ENCODE results near the gene DNM3. TPM values are rescaled to one million over a fixed set of nuclear protein-coding genes. Genes with fewer than 3 reads are reported as not detected.

Gene DNM3
- total RNA-seq, 2 donors from 2014 or later: 3.2 to 22.5 TPM

- Mint-ChIP-seq H3K4me3 (no peak overlapping the region), H3K4me1 (peaks cover 3% of the 10 kb centered on the region), H3K27me3 (no peaks in the 10 kb centered on the region), H3K36me3 (ENCODE audit: low read depth) (peaks cover 7% of the 10 kb centered on the region), H3K27ac (no peak overlapping the region)
- H3K9me3 ChIP-seq (ENCODE audit: control insufficient read depth, low read length, poor library complexity, severe bottlenecking): no peaks in the 10 kb centered on the region
- no peak for DNase-seq
- ATAC-seq: no peak
Measured at GRCh38 chr1:171865106-171865505, 23.8 kb downstream of the DNM3 start.

- Mint-ChIP-seq H3K4me1 (peaks cover 5% of the 10 kb centered on the region), H3K27me3 (peaks cover 14% of the 10 kb centered on the region), H3K4me3 (no peak overlapping the region), H3K36me3 (ENCODE audit: low read depth) (peaks cover 2% of the 10 kb centered on the region), H3K27ac (no peak overlapping the region)
- DNase-seq (no peak), ATAC-seq (no peak)
- H3K9me3 ChIP-seq (ENCODE audit: control insufficient read depth, low read length, poor library complexity, severe bottlenecking): no peaks in the 10 kb centered on the region
Measured at GRCh38 chr1:171867236-171867635, 25.9 kb downstream of the DNM3 start.

DNA sequence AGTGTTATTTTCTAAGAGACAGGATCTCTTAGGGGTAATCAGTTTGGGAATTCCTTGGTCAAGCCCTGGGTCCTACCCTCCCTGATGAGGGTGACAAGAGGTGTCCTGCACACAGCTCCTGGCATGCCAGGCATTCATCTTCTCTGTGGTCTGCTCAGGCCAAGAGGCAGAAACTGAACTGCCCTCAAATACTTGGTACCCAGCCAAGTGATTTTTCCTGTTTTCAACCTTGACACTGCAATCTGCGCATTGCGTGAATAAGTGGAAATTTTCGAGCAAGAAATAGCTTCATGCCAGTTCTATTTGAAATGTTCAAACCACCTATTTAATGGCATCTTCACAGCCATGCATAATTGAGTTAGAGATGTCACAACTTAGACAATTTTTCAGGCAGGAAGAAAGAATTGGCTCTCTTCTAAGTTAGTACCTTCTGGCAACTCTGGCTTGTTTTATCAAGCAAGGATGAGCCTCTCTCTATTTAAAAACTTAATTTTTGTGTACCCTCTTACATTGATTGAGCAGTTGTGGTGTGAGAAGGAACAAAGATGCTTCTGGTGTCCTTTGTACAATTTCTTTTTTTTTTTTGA lies 27.0 kb downstream of the DNM3 start:
- Mint-ChIP-seq H3K4me1 (peaks cover 5% of the 10 kb centered on the region), H3K4me3 (no peak overlapping the region), H3K27ac (no peak overlapping the region), H3K36me3 (ENCODE audit: low read depth) (peaks cover 2% of the 10 kb centered on the region), H3K27me3 (peaks cover 20% of the 10 kb centered on the region)
- H3K9me3 ChIP-seq (ENCODE audit: control insufficient read depth, low read length, poor library complexity, severe bottlenecking): no peaks in the 10 kb centered on the region
- DNase-seq: no peak
- ATAC-seq: no peak

GRCh38 chr1:171869097-171869496 lies 27.8 kb downstream of the DNM3 start:
- Mint-ChIP-seq H3K27me3 (peaks cover 20% of the 10 kb centered on the region), H3K27ac (no peak overlapping the region), H3K4me1 (peaks cover 5% of the 10 kb centered on the region), H3K4me3 (no peak overlapping the region), H3K36me3 (ENCODE audit: low read depth) (peaks cover 2% of the 10 kb centered on the region)
- ATAC-seq (no peak), DNase-seq (no peak)
- no peaks in the 10 kb centered on the region for H3K9me3 ChIP-seq (ENCODE audit: control insufficient read depth, low read length, poor library complexity, severe bottlenecking)

- H3K4me3 Mint-ChIP-seq: no peak overlapping the region
- no peak for ATAC-seq
- no peak overlapping the region for H3K27ac Mint-ChIP-seq
- peaks cover 20% of the 10 kb centered on the region for H3K27me3 Mint-ChIP-seq
- no peaks in the 10 kb centered on the region for H3K9me3 ChIP-seq (ENCODE audit: control insufficient read depth, low read length, poor library complexity, severe bottlenecking)
- DNase-seq: no peak
- no peaks in the 10 kb centered on the region for H3K36me3 Mint-ChIP-seq (ENCODE audit: low read depth)
- H3K4me1 Mint-ChIP-seq: peaks cover 2% of the 10 kb centered on the region
Measured at GRCh38 chr1:171871848-171872247, 30.6 kb downstream of the DNM3 start.

- Mint-ChIP-seq H3K4me1 (peaks cover 2% of the 10 kb centered on the region), H3K4me3 (no peak overlapping the region), H3K36me3 (ENCODE audit: low read depth) (no peaks in the 10 kb centered on the region), H3K27me3 (peaks cover 20% of the 10 kb centered on the region), H3K27ac (no peak overlapping the region)
- DNase-seq: no peak
- ATAC-seq: no peak
- H3K9me3 ChIP-seq (ENCODE audit: control insufficient read depth, low read length, poor library complexity, severe bottlenecking): no peaks in the 10 kb centered on the region
Measured at GRCh38 chr1:171872430-171872829, 31.1 kb downstream of the DNM3 start.

GRCh38 chr1:171873664-171874063 lies 32.4 kb downstream of the DNM3 start:
- Mint-ChIP-seq H3K36me3 (ENCODE audit: low read depth) (no peaks in the 10 kb centered on the region), H3K4me1 (peaks cover 2% of the 10 kb centered on the region), H3K27ac (no peak overlapping the region), H3K4me3 (no peak overlapping the region), H3K27me3 (peaks cover 20% of the 10 kb centered on the region)
- DNase-seq: no peak
- no peak for ATAC-seq
- no peaks in the 10 kb centered on the region for H3K9me3 ChIP-seq (ENCODE audit: control insufficient read depth, low read length, poor library complexity, severe bottlenecking)

DNA sequence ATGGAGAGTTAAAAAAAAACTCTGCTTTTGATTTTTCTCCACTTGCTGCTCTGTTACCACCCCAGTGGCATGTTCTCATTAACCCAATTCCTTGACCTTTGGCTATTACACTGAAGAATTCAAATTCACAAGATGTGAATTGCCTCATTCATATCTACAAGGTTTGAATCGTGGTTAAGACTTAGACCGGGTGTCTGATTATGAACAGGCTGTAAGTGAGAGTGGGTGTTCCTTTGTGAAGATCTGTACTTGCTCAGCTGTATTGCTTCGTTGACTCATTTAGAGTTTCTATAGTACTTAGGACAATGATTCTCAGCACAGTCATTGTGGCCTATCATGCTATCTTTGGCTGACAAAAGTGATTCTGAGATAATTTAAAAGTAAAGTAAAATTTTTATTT lies 36.4 kb downstream of the DNM3 start:
- no peaks in the 10 kb centered on the region for H3K9me3 ChIP-seq (ENCODE audit: control insufficient read depth, low read length, poor library complexity, severe bottlenecking)
- H3K27ac Mint-ChIP-seq: no peak overlapping the region
- no peak for ATAC-seq
- H3K36me3 Mint-ChIP-seq (ENCODE audit: low read depth): no peaks in the 10 kb centered on the region
- H3K4me1 Mint-ChIP-seq: no peaks in the 10 kb centered on the region
- peaks cover 1% of the 10 kb centered on the region for H3K27me3 Mint-ChIP-seq
- DNase-seq: no peak
- H3K4me3 Mint-ChIP-seq: no peak overlapping the region

DNA sequence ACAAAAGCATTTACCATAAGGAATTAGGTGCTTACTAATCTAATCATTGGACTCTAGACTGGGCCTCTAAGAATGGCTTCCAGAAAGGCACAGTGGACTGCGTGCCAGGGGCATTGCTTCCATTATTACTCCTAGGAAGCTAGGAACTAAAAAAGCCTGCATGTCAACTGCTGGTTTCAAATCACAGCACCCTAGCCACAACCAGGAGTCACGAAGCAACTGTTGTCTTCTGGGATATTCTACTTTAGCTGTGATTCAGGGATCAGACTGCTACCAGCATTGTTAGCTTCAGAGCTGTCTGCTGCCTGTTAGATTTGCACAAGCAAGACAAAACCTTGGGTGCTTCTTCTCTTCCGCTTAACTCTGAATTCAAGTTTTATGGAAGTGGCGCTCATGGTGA lies 38.3 kb downstream of the DNM3 start:
- no peak overlapping the region for H3K27ac Mint-ChIP-seq
- H3K27me3 Mint-ChIP-seq: no peaks in the 10 kb centered on the region
- no peaks in the 10 kb centered on the region for H3K36me3 Mint-ChIP-seq (ENCODE audit: low read depth)

DNA sequence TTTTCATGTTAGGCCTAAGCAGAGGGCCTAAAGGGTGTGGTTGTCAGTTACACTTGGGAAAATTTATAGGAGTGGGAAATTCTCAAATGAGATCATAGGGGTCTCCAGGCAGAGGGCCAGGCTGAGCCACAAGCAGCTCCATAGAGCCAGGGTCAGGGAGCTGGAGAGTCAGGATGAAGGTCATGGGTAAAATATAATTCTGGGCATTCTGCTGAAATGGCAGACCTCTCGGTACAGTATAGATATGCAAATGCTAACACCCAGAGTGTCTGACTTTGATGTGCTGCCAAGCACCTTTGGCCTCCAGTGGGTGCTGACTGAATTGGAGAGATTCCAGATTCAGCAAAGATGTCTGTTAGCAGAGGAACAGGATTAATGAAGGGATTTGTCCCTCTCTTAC lies 40.1 kb downstream of the DNM3 start:
- no peak for ATAC-seq
- peaks cover 6% of the 10 kb centered on the region for H3K4me1 Mint-ChIP-seq

More for the DNA sequence above, 38.3 kb downstream of the DNM3 start:
- ATAC-seq (no peak), DNase-seq (no peak)
- no peak overlapping the region for H3K4me3 Mint-ChIP-seq
- no peaks in the 10 kb centered on the region for H3K9me3 ChIP-seq (ENCODE audit: control insufficient read depth, low read length, poor library complexity, severe bottlenecking)
- H3K4me1 Mint-ChIP-seq: peaks cover 6% of the 10 kb centered on the region

DNA sequence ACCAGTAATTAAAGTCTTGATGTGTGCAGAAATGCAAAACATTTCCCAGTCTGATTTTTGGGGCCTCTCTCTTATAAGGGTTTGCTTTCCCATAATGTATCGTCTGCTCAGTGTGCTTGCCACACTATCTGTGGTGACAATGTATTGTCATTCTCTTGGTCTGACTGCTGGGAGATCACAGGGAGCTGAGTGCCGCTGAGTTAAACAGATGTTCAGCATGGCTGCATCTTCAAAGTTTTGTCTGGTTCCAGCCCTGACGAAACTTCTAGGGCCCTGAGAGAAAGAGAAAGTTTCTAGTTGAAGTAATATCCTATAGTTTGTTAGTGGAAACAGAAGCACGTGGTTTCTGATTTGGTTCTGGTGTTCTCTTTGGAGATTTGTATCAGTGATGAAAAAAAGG lies 42.6 kb downstream of the DNM3 start:
- DNase-seq (no peak), ATAC-seq (no peak)
- no peaks in the 10 kb centered on the region for H3K9me3 ChIP-seq (ENCODE audit: control insufficient read depth, low read length, poor library complexity, severe bottlenecking)
- H3K27ac Mint-ChIP-seq: no peak overlapping the region
- H3K4me3 Mint-ChIP-seq: no peak overlapping the region
- peaks cover 2% of the 10 kb centered on the region for H3K36me3 Mint-ChIP-seq (ENCODE audit: low read depth)
- H3K4me1 Mint-ChIP-seq: peaks cover 6% of the 10 kb centered on the region
- no peaks in the 10 kb centered on the region for H3K27me3 Mint-ChIP-seq

More for the DNA sequence above, 40.1 kb downstream of the DNM3 start:
- DNase-seq: no peak
- no peaks in the 10 kb centered on the region for H3K9me3 ChIP-seq (ENCODE audit: control insufficient read depth, low read length, poor library complexity, severe bottlenecking)
- H3K27ac Mint-ChIP-seq: no peak overlapping the region
- H3K27me3 Mint-ChIP-seq: no peaks in the 10 kb centered on the region
- no peak overlapping the region for H3K4me3 Mint-ChIP-seq
- H3K36me3 Mint-ChIP-seq (ENCODE audit: low read depth): peaks cover 2% of the 10 kb centered on the region

DNA sequence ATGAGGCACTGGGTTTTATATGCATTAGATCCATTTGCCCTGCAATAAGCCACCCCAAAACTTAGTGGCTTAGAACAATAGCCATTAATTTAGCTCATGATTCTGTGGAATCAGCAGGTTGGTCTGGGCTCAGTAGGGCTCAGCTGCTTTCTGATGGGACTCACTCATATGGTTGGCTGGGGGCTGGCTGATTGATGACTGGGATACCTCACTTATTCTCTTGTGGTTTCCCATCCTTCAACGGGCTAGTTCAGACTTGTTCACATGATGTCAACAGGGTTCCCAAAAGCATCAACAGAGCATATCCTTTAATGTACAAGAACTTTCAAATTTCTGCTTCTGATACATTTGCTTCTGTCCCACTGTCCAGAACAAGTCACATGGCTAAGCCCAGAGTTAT lies 43.2 kb downstream of the DNM3 start:
- Mint-ChIP-seq H3K36me3 (ENCODE audit: low read depth) (peaks cover 2% of the 10 kb centered on the region), H3K4me3 (no peak overlapping the region), H3K27me3 (no peaks in the 10 kb centered on the region), H3K4me1 (peaks cover 6% of the 10 kb centered on the region), H3K27ac (no peak overlapping the region)
- no peak for ATAC-seq
- no peaks in the 10 kb centered on the region for H3K9me3 ChIP-seq (ENCODE audit: control insufficient read depth, low read length, poor library complexity, severe bottlenecking)
- DNase-seq: no peak

GRCh38 chr1:171890131-171890530 lies 48.8 kb downstream of the DNM3 start:
- Mint-ChIP-seq H3K27ac (no peak overlapping the region), H3K4me1 (no peaks in the 10 kb centered on the region), H3K27me3 (no peaks in the 10 kb centered on the region), H3K4me3 (no peak overlapping the region), H3K36me3 (ENCODE audit: low read depth) (peaks cover 4% of the 10 kb centered on the region)
- no peaks in the 10 kb centered on the region for H3K9me3 ChIP-seq (ENCODE audit: control insufficient read depth, low read length, poor library complexity, severe bottlenecking)
- ATAC-seq: no peak
- DNase-seq: no peak

GRCh38 chr1:171896936-171897703 lies 55.8 kb downstream of the DNM3 start:
- Mint-ChIP-seq H3K36me3 (ENCODE audit: low read depth) (peaks cover 7% of the 10 kb centered on the region), H3K4me3 (no peak overlapping the region), H3K4me1 (no peaks in the 10 kb centered on the region), H3K27me3 (peaks cover 13% of the 10 kb centered on the region), H3K27ac (no peak overlapping the region)
- no peaks in the 10 kb centered on the region for H3K9me3 ChIP-seq (ENCODE audit: control insufficient read depth, low read length, poor library complexity, severe bottlenecking)
- DNase-seq: no peak
- no peak for ATAC-seq
